22Rv1 (cell line): ENCODE results near the gene ERI3.

Experiments
- ZFX ChIP-seq: fragments of 450-650 bp; IDR thresholded peaks from 2 replicates; pipeline ENCODE4 v1.6.1; 2017; ENCODE audit warnings: antibody characterized with exemption, borderline replicate concordance
- TF ChIP-seq, protein P1 (sequence below): fragments of 450-650 bp; IDR thresholded peaks from 2 replicates; pipeline ENCODE4 v1.5.1; 2017; ENCODE audit warnings: mild to moderate bottlenecking

DNA sequence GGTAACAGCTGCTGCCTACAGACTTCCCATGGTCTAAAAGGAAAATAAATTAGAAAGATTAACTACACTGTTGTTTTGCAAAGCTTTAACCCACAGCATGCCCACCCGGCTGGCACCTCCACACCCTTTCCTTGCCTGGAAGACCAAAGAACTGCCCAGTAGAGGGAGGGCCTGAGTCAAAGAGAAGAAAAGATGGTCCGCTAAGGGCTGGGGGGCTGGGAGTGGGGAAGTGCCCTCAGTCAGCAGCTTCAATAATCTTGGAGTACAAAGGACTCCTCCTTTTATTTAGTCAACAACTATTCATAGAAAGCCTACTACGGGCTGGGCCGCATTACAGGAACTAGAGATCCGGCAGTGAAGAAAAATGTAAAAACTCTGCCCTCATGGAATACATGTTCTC, 40.6 kb downstream of the ERI3 start:
- TF ChIP-seq, protein P1, sequence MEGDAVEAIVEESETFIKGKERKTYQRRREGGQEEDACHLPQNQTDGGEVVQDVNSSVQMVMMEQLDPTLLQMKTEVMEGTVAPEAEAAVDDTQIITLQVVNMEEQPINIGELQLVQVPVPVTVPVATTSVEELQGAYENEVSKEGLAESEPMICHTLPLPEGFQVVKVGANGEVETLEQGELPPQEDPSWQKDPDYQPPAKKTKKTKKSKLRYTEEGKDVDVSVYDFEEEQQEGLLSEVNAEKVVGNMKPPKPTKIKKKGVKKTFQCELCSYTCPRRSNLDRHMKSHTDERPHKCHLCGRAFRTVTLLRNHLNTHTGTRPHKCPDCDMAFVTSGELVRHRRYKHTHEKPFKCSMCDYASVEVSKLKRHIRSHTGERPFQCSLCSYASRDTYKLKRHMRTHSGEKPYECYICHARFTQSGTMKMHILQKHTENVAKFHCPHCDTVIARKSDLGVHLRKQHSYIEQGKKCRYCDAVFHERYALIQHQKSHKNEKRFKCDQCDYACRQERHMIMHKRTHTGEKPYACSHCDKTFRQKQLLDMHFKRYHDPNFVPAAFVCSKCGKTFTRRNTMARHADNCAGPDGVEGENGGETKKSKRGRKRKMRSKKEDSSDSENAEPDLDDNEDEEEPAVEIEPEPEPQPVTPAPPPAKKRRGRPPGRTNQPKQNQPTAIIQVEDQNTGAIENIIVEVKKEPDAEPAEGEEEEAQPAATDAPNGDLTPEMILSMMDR = no peak
- TF ChIP-seq ZFX = no peak
